ENCODE results near the gene NFAT5. TPM values are rescaled to one million over a fixed set of nuclear protein-coding genes. Genes with fewer than 3 reads are reported as not detected.

NFAT5 gene
- total RNA-seq, 1 experiment from 2014 or later: 21.0 TPM

- Histone ChIP-seq H2BK15ac (ENCODE audit: low read depth, low read length) (no peak overlapping the region), H3K4me1 (ENCODE audit: insufficient read depth, low read length) (no peaks in the 10 kb centered on the region), H3K23me2 (ENCODE audit: insufficient read length, low read depth, low read length, poor library complexity, severe bottlenecking) (no peaks in the 10 kb centered on the region)
Observed at GRCh38 chr16:69712914-69713581, 147.3 kb downstream of the NFAT5 start.

More at GRCh38 chr16:69712914-69713581, 147.3 kb downstream of the NFAT5 start:
- Histone ChIP-seq H2BK5ac (ENCODE audit: insufficient read length, low read length) (no peak overlapping the region), H3K4me2 (ENCODE audit: insufficient read depth, insufficient read length, low read length) (no peak overlapping the region), H3K18ac (ENCODE audit: insufficient read length, low read depth, low read length) (no peak overlapping the region), H4K5ac (ENCODE audit: insufficient read length, low read depth, low read length) (no peak overlapping the region), H2AK5ac (ENCODE audit: insufficient read length, low read length) (no peak overlapping the region), H3K27ac (ENCODE audit: insufficient read length, low read depth, low read length) (no peak overlapping the region), H3K27me3 (ENCODE audit: insufficient read depth, low read length) (no peaks in the 10 kb centered on the region), H3K4ac (ENCODE audit: low read depth, low read length) (no peak overlapping the region), H3K14ac (ENCODE audit: insufficient read depth, low read length) (no peak overlapping the region), H3K23ac (ENCODE audit: insufficient read length, low read depth, low read length) (no peak overlapping the region), H2BK20ac (ENCODE audit: low read depth, low read length, poor library complexity, severe bottlenecking) (no peak overlapping the region), H2BK12ac (ENCODE audit: insufficient read length, low read depth, low read length) (no peak overlapping the region), H4K20me1 (ENCODE audit: control insufficient read depth, insufficient read depth, insufficient read length) (no peaks in the 10 kb centered on the region), H3K9ac (ENCODE audit: extremely low read depth, insufficient read length, low read length) (no peak overlapping the region), H3K79me2 (ENCODE audit: insufficient read depth, low read length) (no peaks in the 10 kb centered on the region), H2AFZ (ENCODE audit: low read length) (no peak overlapping the region), H4K91ac (ENCODE audit: insufficient read length, low read depth, low read length) (no peak overlapping the region), H3T11ph (ENCODE audit: low read length) (no peak overlapping the region), H2BK120ac (ENCODE audit: low read depth, low read length, poor library complexity, severe bottlenecking) (no peak overlapping the region), H4K8ac (replicated peaks; ENCODE audit: insufficient read length, low read depth, low read length) (no peak overlapping the region), H3K79me1 (ENCODE audit: insufficient read depth, low read depth, low read length, poor library complexity, severe bottlenecking) (no peaks in the 10 kb centered on the region), H3K56ac (ENCODE audit: insufficient read length, low read depth, low read length) (no peak overlapping the region), H3K9me3 (ENCODE audit: control insufficient read depth, low read depth, low read length) (no peaks in the 10 kb centered on the region)
- Mint-ChIP-seq H3K4me3 (no peak overlapping the region), H3K9me3 (no peaks in the 10 kb centered on the region), H3K36me3 (ENCODE audit: insufficient read depth in 1 of 3, low read depth in 3 of 3) (peaks cover 4 to 60% (median 19%) of the 10 kb centered on the region in 3 experiments; a peak in 6 of 7 replicates), H3K27ac (no peak overlapping the region; a peak in 1 of 7 replicates), H3K4me1 (no peaks in the 10 kb centered on the region), H3K27me3 (ENCODE audit: low read depth) (no peaks in the 10 kb centered on the region)
- WGBS (ENCODE audit: extremely low coverage, insufficient read length, low lambda C conversion rate): no CpG with 5 or more reads among the region's 9 CpGs
- DNase-seq: no peak
- TF ChIP-seq, protein P1, sequence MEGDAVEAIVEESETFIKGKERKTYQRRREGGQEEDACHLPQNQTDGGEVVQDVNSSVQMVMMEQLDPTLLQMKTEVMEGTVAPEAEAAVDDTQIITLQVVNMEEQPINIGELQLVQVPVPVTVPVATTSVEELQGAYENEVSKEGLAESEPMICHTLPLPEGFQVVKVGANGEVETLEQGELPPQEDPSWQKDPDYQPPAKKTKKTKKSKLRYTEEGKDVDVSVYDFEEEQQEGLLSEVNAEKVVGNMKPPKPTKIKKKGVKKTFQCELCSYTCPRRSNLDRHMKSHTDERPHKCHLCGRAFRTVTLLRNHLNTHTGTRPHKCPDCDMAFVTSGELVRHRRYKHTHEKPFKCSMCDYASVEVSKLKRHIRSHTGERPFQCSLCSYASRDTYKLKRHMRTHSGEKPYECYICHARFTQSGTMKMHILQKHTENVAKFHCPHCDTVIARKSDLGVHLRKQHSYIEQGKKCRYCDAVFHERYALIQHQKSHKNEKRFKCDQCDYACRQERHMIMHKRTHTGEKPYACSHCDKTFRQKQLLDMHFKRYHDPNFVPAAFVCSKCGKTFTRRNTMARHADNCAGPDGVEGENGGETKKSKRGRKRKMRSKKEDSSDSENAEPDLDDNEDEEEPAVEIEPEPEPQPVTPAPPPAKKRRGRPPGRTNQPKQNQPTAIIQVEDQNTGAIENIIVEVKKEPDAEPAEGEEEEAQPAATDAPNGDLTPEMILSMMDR (conservative IDR thresholded peaks at IDR 0.05): no peak

Measured in H9 (cell line).